ENCODE results near the gene FSTL4. TPM values are rescaled to one million over a fixed set of nuclear protein-coding genes. Genes with fewer than 3 reads are reported as not detected.

The FSTL4 gene
- polyA plus RNA-seq, 1 donor from 2014 or later = 0.57 TPM

- H3K27ac ChIP-seq (ENCODE audit: low read length) = no peak overlapping the region
- H3K4me3 ChIP-seq (ENCODE audit: low read length) = no peak overlapping the region
- no peaks in the 10 kb centered on the region for H3K27me3 ChIP-seq (ENCODE audit: insufficient read depth, low read depth, low read length)
- no peaks in the 10 kb centered on the region for H3K36me3 ChIP-seq (ENCODE audit: insufficient read depth, low read length)
- no peak overlapping the region for H3K9ac ChIP-seq (ENCODE audit: low read length)
- no peak overlapping the region for H2AFZ ChIP-seq (ENCODE audit: low read depth, low read length)
- H3K4me2 ChIP-seq (ENCODE audit: low read length) = no peak overlapping the region
- H3K9me2 ChIP-seq (ENCODE audit: insufficient read depth, low read length) = no peaks in the 10 kb centered on the region
- H3K9me3 ChIP-seq (ENCODE audit: low read length) = no peaks in the 10 kb centered on the region
- no peaks in the 10 kb centered on the region for H3K79me2 ChIP-seq (replicated peaks; ENCODE audit: insufficient read depth, low read length)
- TF ChIP-seq EZH2 (IDR thresholded peaks at IDR 0.05; ENCODE audit: borderline replicate concordance, insufficient read depth, low read length, poor library complexity, severe bottlenecking) (no peak), POLR2AphosphoS5 (IDR thresholded peaks at IDR 0.05) (no peak), CTCF (IDR thresholded peaks at IDR 0.05; ENCODE audit: poor library complexity, severe bottlenecking) (no peak), RAD21 (conservative IDR thresholded peaks at IDR 0.05) (no peak), REST (IDR thresholded peaks at IDR 0.05; ENCODE audit: borderline replicate concordance) (no peak), SMC3 (conservative IDR thresholded peaks at IDR 0.05; ENCODE audit: poor library complexity) (no peak), TAF1 (IDR thresholded peaks at IDR 0.05; ENCODE audit: low read depth) (no peak), MXI1 (conservative IDR thresholded peaks at IDR 0.05; ENCODE audit: poor library complexity, severe bottlenecking) (no peak), EP300 (conservative IDR thresholded peaks at IDR 0.05; ENCODE audit: poor library complexity, severe bottlenecking) (no peak)
- H4K20me1 ChIP-seq (ENCODE audit: insufficient read depth) = no peaks in the 10 kb centered on the region
- H3F3A ChIP-seq (ENCODE audit: insufficient read depth, low read length, poor library complexity, severe bottlenecking) = no peaks in the 10 kb centered on the region
Measured at GRCh38 chr5:133340002-133340755, 272.2 kb downstream of the FSTL4 start.

- Histone ChIP-seq H2AFZ (ENCODE audit: low read depth, low read length) (no peak overlapping the region), H3F3A (ENCODE audit: insufficient read depth, low read length, poor library complexity, severe bottlenecking) (no peaks in the 10 kb centered on the region), H3K9me2 (ENCODE audit: insufficient read depth, low read length) (no peaks in the 10 kb centered on the region), H3K4me2 (ENCODE audit: low read length) (no peak overlapping the region), H3K27ac (ENCODE audit: low read length) (no peak overlapping the region), H3K9me3 (ENCODE audit: low read length) (no peaks in the 10 kb centered on the region), H4K20me1 (ENCODE audit: insufficient read depth) (no peaks in the 10 kb centered on the region), H3K9ac (ENCODE audit: low read length) (no peak overlapping the region), H3K79me2 (replicated peaks; ENCODE audit: insufficient read depth, low read length) (no peaks in the 10 kb centered on the region), H3K4me3 (ENCODE audit: low read length) (no peak overlapping the region), H3K36me3 (ENCODE audit: insufficient read depth, low read length) (no peaks in the 10 kb centered on the region), H3K27me3 (ENCODE audit: insufficient read depth, low read depth, low read length) (no peaks in the 10 kb centered on the region)
- TF ChIP-seq EP300 (conservative IDR thresholded peaks at IDR 0.05; ENCODE audit: poor library complexity, severe bottlenecking) = no peak
Measured at GRCh38 chr5:133338504-133339355, 273.6 kb downstream of the FSTL4 start.

All from neural cell (in vitro differentiated cells).